Heart left ventricle (tissue), 13 donors: Measurements from ENCODE around the gene SNED1.

Experiments
- CTCF ChIP-seq, 12 donors: fragments of 200-600 bp; sonication (generic) in 4 of 12; IDR thresholded peaks; one replicate each; pipeline versions ENCODE4 v1.5.0 to v1.8.0; 2018 to 2022; ENCODE audit warnings: antibody characterized with exemption in 12 of 12, mild to moderate bottlenecking in 5 of 12
- POLR2A ChIP-seq, 2 donors: fragments of 450-650 bp; IDR thresholded peaks; one replicate each; pipeline ENCODE4 v1.6.1; 2017; ENCODE audit warnings: antibody characterized with exemption in 2 of 2, mild to moderate bottlenecking in 2 of 2, moderate library complexity in 2 of 2
- donor health status: ischemic (EF 13 %, LVEDD 7.1; RV severe dilation, severe dysfunction).
- donor health status: DM: no; HTN: yes; CAD: no.
- donor health status: DM: no; HTN: no; CAD: no.
- donor health status: ischemic (EF 25% LVEDD 6.9; RV normal size, moderate dysfunction).
- donor health status: ischemic (EF 25% LVEDD 5.7; RV mildly dilated, moderate dysfunction).
- donor health status: ischemic (EF 35%, LVEDD 5.7; RV mildly dilated, moderate dysfunction).
- donor health status: nonischemic (EF 11% LVEDD 7.7; RV severe dilation, severe dysfunction).
- donor health status: DM: yes; HTN: yes; CAD: no.
- donor health status: PGD.
- donor health status: ischemic (EF 29% LVEDD 5.4; RV normal size, mild dysfunction).
- donor health status: nonischemic (EF 23%, LVEDD 6.1; RV moderate dilation, normal function).

- TF ChIP-seq CTCF (IDR thresholded peaks at IDR 0.05) (no peak), POLR2A (IDR thresholded peaks at IDR 0.05) (no peak)
Observed at GRCh38 chr2:241115361-241115760, 116.9 kb downstream of the SNED1 start.
